Trophoblast cell (in vitro differentiated cells and primary cell): ENCODE data around the gene RBMS1.

Experiments used
- DNase-seq, 2 donors: peaks; one replicate each; pipeline ENCODE4 v3.0.0-alpha.2; 2016
- H2AFZ ChIP-seq: 2 replicates; pipeline ENCODE4 v1.6.1; 2013; ENCODE audit warnings: low read length, moderate library complexity, mild to moderate bottlenecking; ENCODE audit not compliant: insufficient read depth, poor library complexity
- H2AK5ac ChIP-seq: 2 replicates; pipeline ENCODE4 v1.6.1; 2013; ENCODE audit warnings: mild to moderate bottlenecking, low read length
- H2BK120ac ChIP-seq: 2 replicates; pipeline ENCODE4 v1.6.1; 2013; ENCODE audit warnings: low read length, mild to moderate bottlenecking, moderate library complexity; ENCODE audit not compliant: insufficient read depth, poor library complexity
- H2BK12ac ChIP-seq: 2 replicates; pipeline ENCODE4 v1.6.1; 2013; ENCODE audit warnings: mild to moderate bottlenecking, low read length, moderate library complexity
- H2BK5ac ChIP-seq: 2 replicates; pipeline ENCODE4 v1.6.1; 2013; ENCODE audit warnings: low read length, low read depth, moderate library complexity, mild to moderate bottlenecking; ENCODE audit not compliant: poor library complexity
- H3K14ac ChIP-seq: 2 replicates; pipeline ENCODE4 v1.6.1; 2013; ENCODE audit warnings: mild to moderate bottlenecking, low read length
- H3K18ac ChIP-seq: 2 replicates; pipeline ENCODE4 v1.6.1; 2013; ENCODE audit warnings: mild to moderate bottlenecking, low read length
- H3K23ac ChIP-seq: 2 replicates; pipeline ENCODE4 v1.6.1; 2013; ENCODE audit warnings: low read length
- H3K27ac ChIP-seq: 2 replicates; pipeline ENCODE4 v1.5.1; 2013; ENCODE audit warnings: low read depth, mild to moderate bottlenecking, inconsistent platforms, low read length, moderate library complexity
- H3K27me3 ChIP-seq: 2 replicates; pipeline ENCODE4 v1.6.1; 2013; ENCODE audit warnings: inconsistent platforms, mild to moderate bottlenecking, low read length, moderate library complexity; ENCODE audit not compliant: insufficient read depth
- H3K36me3 ChIP-seq, 2 experiments: 1 replicate in 1 of 2; 2 replicates in 1 of 2; pipeline ENCODE4 v1.6.1; 2013; ENCODE audit warnings: low read length in 2 of 2, mild to moderate bottlenecking in 2 of 2, moderate library complexity in 1 of 2; ENCODE audit not compliant: insufficient read depth in 2 of 2, control insufficient read depth in 1 of 2
- H3K4ac ChIP-seq: 2 replicates; pipeline ENCODE4 v1.6.1; 2013; ENCODE audit warnings: low read depth, mild to moderate bottlenecking, low read length, moderate library complexity
- H3K4me1 ChIP-seq, 2 experiments: 1 replicate in 1 of 2; 2 replicates in 1 of 2; pipeline ENCODE4 v1.6.1; 2013; ENCODE audit warnings: low read length in 2 of 2, mild to moderate bottlenecking in 2 of 2, moderate library complexity in 1 of 2; ENCODE audit not compliant: insufficient read depth in 2 of 2, control insufficient read depth in 1 of 2
- H3K4me2 ChIP-seq: 2 replicates; pipeline ENCODE4 v1.6.1; 2013; ENCODE audit warnings: inconsistent platforms, mild to moderate bottlenecking, low read length, moderate library complexity
- H3K4me3 ChIP-seq: 2 replicates; pipeline ENCODE4 v1.5.1; 2013; ENCODE audit warnings: mild to moderate bottlenecking, low read depth, low read length, inconsistent platforms
- H3K79me1 ChIP-seq: one replicate; pipeline ENCODE4 v1.6.1; 2013; ENCODE audit warnings: low read length
- H3K79me2 ChIP-seq: 2 replicates; pipeline ENCODE4 v1.6.1; 2013; ENCODE audit warnings: low read length, mild to moderate bottlenecking; ENCODE audit not compliant: control insufficient read depth, insufficient read depth, poor library complexity
- H3K9ac ChIP-seq: 2 replicates; pipeline ENCODE4 v1.6.1; 2013; ENCODE audit warnings: mild to moderate bottlenecking, low read length
- H3K9me3 ChIP-seq: 2 replicates; pipeline ENCODE4 v1.6.1; 2013; ENCODE audit warnings: low read depth, mild to moderate bottlenecking, control low read depth, inconsistent platforms, low read length; ENCODE audit not compliant: insufficient read depth
- H4K12ac ChIP-seq: 2 replicates; pipeline ENCODE4 v1.6.1; 2013; ENCODE audit warnings: low read depth, mild to moderate bottlenecking, low read length, moderate library complexity
- H4K8ac ChIP-seq: 2 replicates; pipeline ENCODE4 v1.6.1; 2013; ENCODE audit warnings: low read depth, mild to moderate bottlenecking, low read length, moderate library complexity
- H4K91ac ChIP-seq: one replicate; pipeline ENCODE4 v1.6.1; 2013; ENCODE audit warnings: low read depth, mild to moderate bottlenecking, low read length, moderate library complexity
- WGBS: extraction: QIAGEN DNeasy Blood & Tissue Kit; methylation state at CpG from one replicate; pipeline ENCODE4 v1.1.7; 2013; ENCODE audit warnings: missing lambda C conversion rate; ENCODE audit not compliant: insufficient read length, insufficient coverage; ENCODE audit errors: extremely low coverage; 5-methylcytosine and 5-hydroxymethylcytosine counted together

RBMS1 gene

GRCh38 chr2:160431441-160431840 lies 62.2 kb downstream of the RBMS1 start:
- H4K91ac ChIP-seq = no peak overlapping the region
- no peak overlapping the region for H4K8ac ChIP-seq
- H2BK120ac ChIP-seq = no peak overlapping the region
- no peak overlapping the region for H3K4me2 ChIP-seq
- peaks cover 2% of the 10 kb centered on the region for H3K79me1 ChIP-seq
- no peak overlapping the region for H3K27ac ChIP-seq
- no peak overlapping the region for H2BK12ac ChIP-seq
- no peak overlapping the region for H3K14ac ChIP-seq
- no peak overlapping the region for H3K4me3 ChIP-seq
- peak in 1 of 2 donors; percentile 60 for DNase-seq
- WGBS = no CpG with 5 or more reads among the region's 1 CpG
- H3K27me3 ChIP-seq = no peaks in the 10 kb centered on the region
- H2AFZ ChIP-seq = no peak overlapping the region
- no peak overlapping the region for H2BK5ac ChIP-seq
- H3K4ac ChIP-seq = no peak overlapping the region
- H3K18ac ChIP-seq = no peak overlapping the region
- H3K9ac ChIP-seq = no peak overlapping the region
- H3K79me2 ChIP-seq = no peaks in the 10 kb centered on the region
- no peak overlapping the region for H4K12ac ChIP-seq
- H3K4me1 ChIP-seq = no peaks in the 10 kb centered on the region
- H3K36me3 ChIP-seq = peaks cover 5 to 13% of the 10 kb centered on the region in 2 experiments
- no peak overlapping the region for H2AK5ac ChIP-seq
- H3K9me3 ChIP-seq = no peaks in the 10 kb centered on the region
- H3K23ac ChIP-seq = no peak overlapping the region

DNA sequence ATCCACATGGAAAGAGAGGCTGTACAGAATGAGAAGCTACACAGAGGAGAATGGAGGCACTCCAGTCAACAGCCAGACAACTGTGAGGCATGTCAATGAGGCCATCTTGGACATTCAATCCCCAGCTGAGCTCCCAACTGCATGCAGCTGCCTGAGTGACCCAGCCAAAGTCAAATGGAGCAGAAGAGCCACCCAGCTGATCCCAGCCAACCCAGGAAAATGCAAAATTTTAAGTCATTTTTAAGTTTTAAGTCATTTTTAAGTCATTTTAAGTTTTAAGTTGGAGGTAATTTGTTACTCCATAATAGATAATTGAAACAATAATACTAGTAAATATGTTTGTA lies 63.6 kb downstream of the RBMS1 start:
- no peaks in the 10 kb centered on the region for H3K27me3 ChIP-seq
- no peak overlapping the region for H3K4me2 ChIP-seq
- no peaks in the 10 kb centered on the region for H3K4me1 ChIP-seq
- H4K91ac ChIP-seq = no peak overlapping the region
- no peak overlapping the region for H3K4me3 ChIP-seq
- no peak overlapping the region for H2BK120ac ChIP-seq
- no peak overlapping the region for H4K8ac ChIP-seq
- DNase-seq = no peak
- H3K9me3 ChIP-seq = no peaks in the 10 kb centered on the region
- H2BK5ac ChIP-seq = no peak overlapping the region
- peaks cover 2% of the 10 kb centered on the region for H3K79me1 ChIP-seq
- no peaks in the 10 kb centered on the region for H3K79me2 ChIP-seq
- no peak overlapping the region for H3K4ac ChIP-seq
- no peak overlapping the region for H3K18ac ChIP-seq
- no peak overlapping the region for H4K12ac ChIP-seq
- H3K36me3 ChIP-seq = peaks cover 5 to 9% of the 10 kb centered on the region in 2 experiments
- no peak overlapping the region for H3K27ac ChIP-seq
- no peak overlapping the region for H2BK12ac ChIP-seq
- H3K9ac ChIP-seq = no peak overlapping the region
- H3K14ac ChIP-seq = no peak overlapping the region
- no peak overlapping the region for H3K23ac ChIP-seq
- H2AFZ ChIP-seq = no peak overlapping the region
- no peak overlapping the region for H2AK5ac ChIP-seq

GRCh38 chr2:160429248-160430000 lies 64.2 kb downstream of the RBMS1 start:
- Histone ChIP-seq H3K27me3 (no peaks in the 10 kb centered on the region), H3K36me3 (peaks cover 5 to 9% of the 10 kb centered on the region in 2 experiments), H3K79me1 (peaks cover 2% of the 10 kb centered on the region), H3K27ac (no peak overlapping the region), H3K14ac (no peak overlapping the region), H4K91ac (no peak overlapping the region), H2AFZ (no peak overlapping the region), H3K4me2 (no peak overlapping the region), H2BK120ac (no peak overlapping the region), H2BK12ac (no peak overlapping the region), H3K23ac (peak overlapping the region; percentile 5), H3K79me2 (no peaks in the 10 kb centered on the region), H3K4me1 (no peaks in the 10 kb centered on the region), H3K9me3 (no peaks in the 10 kb centered on the region), H4K12ac (no peak overlapping the region), H3K18ac (no peak overlapping the region), H2BK5ac (no peak overlapping the region), H3K9ac (no peak overlapping the region), H4K8ac (no peak overlapping the region), H2AK5ac (no peak overlapping the region), H3K4me3 (no peak overlapping the region), H3K4ac (no peak overlapping the region)
- DNase-seq = peak in 1 of 2 donors; percentile 92
- no CpG with 5 or more reads among the region's 1 CpG for WGBS

DNA sequence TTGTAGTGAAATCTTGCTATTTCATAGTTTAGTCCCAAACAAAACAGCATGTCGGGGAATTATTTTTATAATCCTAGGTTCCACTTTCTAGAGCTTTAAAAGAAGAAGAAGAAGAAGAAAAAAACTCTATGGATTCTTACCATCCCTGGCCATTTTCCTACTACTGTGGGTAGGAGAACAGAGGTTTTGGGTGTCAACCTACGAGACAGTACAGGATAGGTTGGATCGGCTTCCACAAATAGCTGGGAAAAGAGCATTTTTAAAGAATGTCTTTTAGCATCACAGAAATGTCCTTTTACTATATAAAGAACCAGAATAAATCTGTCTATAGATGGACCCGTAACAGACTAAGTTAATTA lies 65.2 kb downstream of the RBMS1 start:
- Histone ChIP-seq H2BK5ac (no peak overlapping the region), H2BK120ac (no peak overlapping the region), H4K8ac (no peak overlapping the region), H2AK5ac (no peak overlapping the region), H3K27ac (no peak overlapping the region), H2BK12ac (no peak overlapping the region), H3K4ac (no peak overlapping the region), H3K4me1 (no peaks in the 10 kb centered on the region), H3K4me3 (no peak overlapping the region), H3K4me2 (no peak overlapping the region), H2AFZ (no peak overlapping the region), H4K12ac (no peak overlapping the region), H3K79me1 (peaks cover 2% of the 10 kb centered on the region), H3K14ac (no peak overlapping the region), H3K27me3 (no peaks in the 10 kb centered on the region), H4K91ac (no peak overlapping the region), H3K79me2 (no peaks in the 10 kb centered on the region), H3K36me3 (peaks cover 5 to 9% of the 10 kb centered on the region in 2 experiments), H3K9me3 (no peaks in the 10 kb centered on the region), H3K18ac (no peak overlapping the region), H3K23ac (no peak overlapping the region), H3K9ac (no peak overlapping the region)
- DNase-seq = no peak
- WGBS = no CpG with 5 or more reads among the region's 4 CpGs
